ENCODE measurements around the gene HOXC6. TPM values are rescaled to one million over a fixed set of nuclear protein-coding genes. Genes with fewer than 3 reads are reported as not detected.
A peak's percentile ranks its signal among the peaks of the same experiment; 100 is the strongest.

The HOXC6 gene
- total RNA-seq, 4 donors from 2014 or later: 0.23 to 0.42 (median 0.32) TPM; not detected in 1

DNA sequence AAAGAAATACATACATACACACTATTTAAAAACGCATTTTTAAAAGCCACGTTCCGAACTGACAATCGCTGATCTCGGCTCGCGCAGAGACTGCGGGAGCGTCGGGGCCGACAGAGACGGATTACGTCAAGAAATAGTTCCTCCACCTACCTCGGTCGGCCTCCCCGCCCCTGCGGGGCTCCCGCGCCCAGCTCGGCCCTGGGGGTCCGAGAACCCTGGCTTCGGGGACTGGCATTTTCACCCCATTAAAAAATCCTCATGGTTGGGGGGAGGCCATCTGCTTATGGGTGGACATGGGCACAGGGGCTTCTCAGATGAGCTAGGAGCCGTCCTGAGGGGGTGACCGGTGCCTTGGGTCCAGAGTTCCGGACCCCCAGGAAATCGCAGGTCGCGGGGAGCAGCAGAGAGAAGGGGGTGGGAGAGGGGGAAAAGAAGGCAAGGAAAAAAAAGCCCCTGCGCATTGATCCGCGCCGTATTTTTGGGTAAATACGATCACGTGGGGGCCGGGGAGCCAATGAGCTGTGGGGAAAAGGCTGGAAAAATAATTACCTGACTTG lies 28.6 kb upstream of the HOXC6 start:
- no peak overlapping the region for H3K27ac ChIP-seq (replicated peaks in 1 of 4)
- TF ChIP-seq CTCF (IDR thresholded peaks at IDR 0.05) (no peak), POLR2A (IDR thresholded peaks at IDR 0.05; ENCODE audit: low read depth) (no peak), EP300 (IDR thresholded peaks at IDR 0.05) (no peak), POLR2AphosphoS5 (IDR thresholded peaks at IDR 0.05) (no peak)
- H3K4me1 ChIP-seq: peaks cover 26 to 50% (median 37%) of the 10 kb centered on the region in 4 donors
- no peaks in the 10 kb centered on the region for H3K36me3 ChIP-seq
- intact Hi-C loops (cut with DNase I): no loop called here
- H3K9me3 ChIP-seq: no peaks in the 10 kb centered on the region
- peak overlapping the region; percentile 40 to 54 (median 42) for H3K4me3 ChIP-seq
- H3K27me3 ChIP-seq: peaks cover 11 to 100% (median 99%) of the 10 kb centered on the region in 4 donors
- DNase-seq (ENCODE audit: extremely low spot score): no peak
- 4% methylated on average over 33 of the region's 35 CpGs for WGBS

DNA sequence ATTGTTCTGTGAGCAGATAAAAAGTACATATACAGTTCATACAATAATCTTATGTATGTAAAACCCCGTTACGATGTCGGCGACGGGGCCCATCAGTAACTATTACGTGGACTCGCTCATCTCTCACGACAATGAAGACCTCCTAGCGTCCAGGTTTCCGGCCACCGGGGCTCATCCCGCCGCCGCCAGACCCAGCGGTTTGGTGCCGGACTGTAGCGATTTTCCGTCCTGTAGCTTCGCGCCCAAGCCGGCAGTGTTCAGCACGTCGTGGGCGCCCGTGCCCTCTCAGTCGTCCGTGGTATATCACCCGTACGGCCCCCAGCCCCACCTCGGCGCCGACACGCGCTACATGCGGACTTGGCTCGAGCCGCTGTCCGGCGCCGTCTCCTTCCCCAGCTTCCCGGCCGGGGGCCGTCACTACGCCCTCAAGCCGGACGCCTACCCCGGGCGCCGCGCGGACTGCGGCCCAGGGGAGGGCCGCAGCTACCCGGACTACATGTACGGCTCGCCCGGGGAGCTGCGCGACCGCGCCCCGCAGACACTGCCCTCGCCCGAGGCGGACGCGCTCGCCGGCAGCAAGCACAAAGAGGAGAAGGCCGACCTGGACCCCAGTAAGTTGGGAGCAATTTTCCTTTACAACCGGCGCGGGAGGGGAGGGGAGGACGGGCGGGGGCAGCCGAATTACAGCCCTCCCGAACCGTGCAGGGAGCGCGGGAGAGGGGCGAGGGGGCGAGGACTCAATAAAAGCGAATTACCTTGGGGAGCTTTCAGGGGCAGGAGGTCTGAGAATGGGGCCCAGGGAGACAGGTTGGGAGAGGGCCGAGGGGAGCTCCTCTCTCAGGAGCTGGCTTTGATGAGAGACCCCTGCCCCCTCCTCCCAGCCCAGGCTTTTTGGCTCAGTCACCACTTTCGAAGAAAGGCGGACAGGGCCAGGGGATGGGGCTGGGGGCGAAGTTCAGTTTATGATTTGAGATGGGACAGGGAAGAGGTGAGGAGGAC lies 27.8 kb upstream of the HOXC6 start, which contains the start of gene HOXC9:
Gene HOXC9, plus strand, starts transcription at position 46 of the 999 bp plus-strand sequence. Its CDS starts 28 bp downstream, at position 74.
- 6% methylated on average over 37 of the region's 87 CpGs for WGBS
- no peak for DNase-seq (ENCODE audit: extremely low spot score)
- H3K36me3 ChIP-seq: no peaks in the 10 kb centered on the region
- H3K27ac ChIP-seq (replicated peaks in 1 of 4): no peak within 1 kb of the TSS
- peaks cover 6 to 100% (median 99%) of the 10 kb centered on the region in 4 donors for H3K27me3 ChIP-seq
- no peak for TF ChIP-seq CTCF (IDR thresholded peaks at IDR 0.05)
- no peak for TF ChIP-seq POLR2AphosphoS5 (IDR thresholded peaks at IDR 0.05)
- TF ChIP-seq POLR2A (IDR thresholded peaks at IDR 0.05; ENCODE audit: low read depth): no peak
- no peak for TF ChIP-seq EP300 (IDR thresholded peaks at IDR 0.05)
- intact Hi-C loops (cut with DNase I): no loop called here
- H3K4me1 ChIP-seq: peaks cover 18 to 42% (median 29%) of the 10 kb centered on the region in 4 donors
- no peaks in the 10 kb centered on the region for H3K9me3 ChIP-seq
- peak within 1 kb of the TSS; percentile 40 to 54 (median 42) for H3K4me3 ChIP-seq

GRCh38 chr12:54001283-54002187 lies 26.7 kb upstream of the HOXC6 start:
- H3K4me3 ChIP-seq: no peak overlapping the region
- peaks cover 6 to 100% (median 97%) of the 10 kb centered on the region in 4 donors for H3K27me3 ChIP-seq
- peaks cover 19 to 38% (median 29%) of the 10 kb centered on the region in 4 donors for H3K4me1 ChIP-seq
- no peaks in the 10 kb centered on the region for H3K36me3 ChIP-seq
- no peak for DNase-seq (ENCODE audit: extremely low spot score)
- H3K27ac ChIP-seq (replicated peaks in 1 of 4): no peak overlapping the region
- 42% methylated on average over 8 of the region's 8 CpGs for WGBS
- intact Hi-C loops (cut with DNase I): no loop called here
- H3K9me3 ChIP-seq: no peaks in the 10 kb centered on the region
- TF ChIP-seq CTCF (IDR thresholded peaks at IDR 0.05): no peak
- TF ChIP-seq POLR2AphosphoS5 (IDR thresholded peaks at IDR 0.05): no peak
- no peak for TF ChIP-seq EP300 (IDR thresholded peaks at IDR 0.05)
- no peak for TF ChIP-seq POLR2A (IDR thresholded peaks at IDR 0.05; ENCODE audit: low read depth)

- Histone ChIP-seq H3K36me3 (no peaks in the 10 kb centered on the region), H3K4me1 (peaks cover 19 to 35% (median 27%) of the 10 kb centered on the region in 4 donors), H3K27me3 (peaks cover 6 to 100% (median 96%) of the 10 kb centered on the region in 4 donors), H3K27ac (replicated peaks in 1 of 4) (no peak overlapping the region), H3K9me3 (no peaks in the 10 kb centered on the region), H3K4me3 (no peak overlapping the region)
- TF ChIP-seq POLR2A (IDR thresholded peaks at IDR 0.05; ENCODE audit: low read depth) (no peak), CTCF (IDR thresholded peaks at IDR 0.05) (no peak), POLR2AphosphoS5 (IDR thresholded peaks at IDR 0.05) (no peak), EP300 (IDR thresholded peaks at IDR 0.05) (no peak)
- WGBS: 33% methylated on average over 17 of the region's 19 CpGs
- intact Hi-C loops (cut with DNase I): no loop called here
- DNase-seq (ENCODE audit: extremely low spot score): no peak
These were observed 25.8 kb upstream of the HOXC6 start for GRCh38 chr12:54002278-54002914.

All from esophagus muscularis mucosa (tissue), 4 donors.